Stimulated activated CD8-positive, alpha-beta memory T cell treated with anti-CD3 and anti-CD28 coated beads, Interleukin-7, amount 100 ng/mL, for 4 hours (primary cell): ENCODE measurements around the gene CEMP1.

Experiments used
- DNase-seq, 2 donors: peaks; one replicate each; pipeline ENCODE4 v3.0.0-alpha.2; 2020; ENCODE audit warnings: low read depth in 2 of 2

Gene CEMP1

DNA sequence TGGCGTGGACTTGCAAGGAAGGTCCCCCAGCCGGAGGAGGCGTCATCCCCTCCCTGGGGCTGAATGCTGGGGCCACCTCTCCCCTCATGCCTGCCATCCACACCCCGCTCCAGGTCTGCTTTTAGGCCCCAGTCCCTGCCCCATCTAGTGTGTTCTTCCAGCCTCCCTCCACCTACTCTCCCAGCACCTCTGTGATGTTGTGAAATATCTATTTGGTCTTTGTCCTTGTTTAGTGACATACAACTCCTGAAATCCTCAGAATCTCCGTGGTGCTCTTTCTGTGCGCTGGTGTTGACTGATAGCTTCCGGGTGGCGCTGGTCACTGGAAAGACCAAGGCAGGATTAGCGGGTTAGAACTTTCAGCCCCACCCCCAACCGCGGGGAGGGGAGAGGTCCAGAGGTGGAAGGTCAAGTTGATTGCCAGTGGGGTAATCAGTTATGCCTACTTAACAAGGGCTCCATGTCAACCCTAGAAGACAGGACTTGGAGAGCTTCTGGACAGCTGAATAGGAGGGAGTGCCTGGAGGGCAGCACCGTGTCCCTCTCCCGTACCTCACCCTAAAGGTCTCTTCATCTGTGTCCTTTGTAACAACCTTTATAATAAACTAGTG is 46.2 kb downstream of the CEMP1 start:
- DNase-seq, result no peak

DNA sequence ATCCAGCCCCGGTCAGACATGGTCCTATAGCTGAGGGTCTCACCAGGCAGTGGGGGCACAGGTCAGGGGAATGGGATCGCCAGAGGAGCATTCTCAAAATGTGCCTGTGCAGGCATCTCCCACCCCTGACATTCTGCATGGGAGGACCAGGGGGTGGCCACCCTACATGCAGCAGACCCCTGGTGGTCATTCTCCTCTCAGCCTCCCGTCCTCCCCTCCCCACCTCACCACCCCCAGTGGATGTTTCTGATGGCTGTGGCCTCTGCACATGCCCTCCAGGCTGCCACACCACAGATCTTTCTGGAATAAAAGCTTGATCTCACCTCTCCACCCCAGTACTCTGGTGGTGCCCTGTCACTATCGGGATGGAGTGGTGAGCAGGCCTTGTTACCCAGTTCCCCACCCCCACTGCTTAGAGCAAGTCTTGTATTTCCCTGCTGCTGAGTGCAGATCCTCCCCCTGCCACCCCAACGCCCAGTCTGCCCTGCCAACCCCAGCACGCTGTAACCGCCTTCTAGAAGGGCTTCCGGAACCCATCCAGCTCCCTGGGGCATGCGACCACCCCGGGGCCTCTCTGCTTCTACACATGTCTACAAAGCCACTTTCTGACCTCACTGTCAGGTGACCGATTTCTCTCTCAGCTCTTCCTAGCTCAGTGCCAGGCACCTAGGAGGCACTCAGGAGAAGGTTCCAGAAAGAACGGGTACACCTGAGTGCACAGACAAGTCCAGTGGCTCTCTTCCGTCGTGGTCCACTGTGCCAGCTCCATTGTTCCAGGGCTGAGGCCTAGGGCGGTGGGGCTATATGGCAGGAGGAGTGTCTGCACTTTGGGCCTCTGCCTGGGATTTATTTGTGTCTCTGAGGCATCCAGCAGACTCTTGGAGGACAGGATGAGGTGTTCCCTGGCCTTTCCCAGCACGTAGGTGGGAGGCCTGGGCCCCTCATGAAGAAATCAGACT is 47.0 kb downstream of the CEMP1 start:
- no peak for DNase-seq

DNA sequence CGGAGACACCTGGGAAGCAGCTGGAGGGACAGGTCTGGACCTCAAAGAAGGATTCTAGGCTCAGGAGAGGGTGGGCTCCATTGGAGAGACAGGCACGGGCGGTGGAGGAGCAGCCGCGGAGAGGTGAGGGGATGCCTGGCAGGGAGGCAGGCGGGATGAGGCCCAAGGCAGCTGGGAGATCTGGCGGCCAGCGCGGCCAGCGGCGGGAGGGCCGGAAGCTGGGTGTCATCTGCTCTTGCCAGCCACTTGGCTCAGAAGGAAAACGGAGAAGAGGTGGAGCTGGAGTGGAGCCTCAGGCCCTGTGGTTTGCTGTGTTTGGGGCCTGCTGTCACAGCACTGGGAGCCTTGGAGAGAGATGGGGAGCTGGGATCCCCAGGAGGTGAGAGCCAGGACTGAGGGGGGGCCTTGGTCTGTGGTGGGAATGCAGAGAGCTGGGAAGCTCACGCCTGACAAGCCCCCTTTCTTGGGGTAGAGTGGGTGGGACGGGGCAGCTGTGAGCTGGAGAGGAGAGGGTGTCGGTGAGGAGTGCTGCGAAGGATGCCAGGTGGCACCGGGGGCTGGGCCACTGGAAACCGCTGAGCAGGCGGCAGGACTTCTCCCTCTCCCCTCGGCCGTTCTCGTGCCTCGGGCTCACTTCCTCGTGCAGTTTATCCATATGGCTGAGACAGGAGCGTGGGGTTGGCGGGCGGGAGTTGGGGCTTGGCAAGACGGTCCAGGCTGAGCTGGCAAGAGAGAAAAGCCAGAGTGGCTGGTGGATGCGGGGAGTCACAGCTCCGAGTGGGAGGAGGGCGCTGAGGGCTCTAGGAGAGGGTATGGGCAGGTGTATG is 48.3 kb downstream of the CEMP1 start:
- DNase-seq, result no peak

DNA sequence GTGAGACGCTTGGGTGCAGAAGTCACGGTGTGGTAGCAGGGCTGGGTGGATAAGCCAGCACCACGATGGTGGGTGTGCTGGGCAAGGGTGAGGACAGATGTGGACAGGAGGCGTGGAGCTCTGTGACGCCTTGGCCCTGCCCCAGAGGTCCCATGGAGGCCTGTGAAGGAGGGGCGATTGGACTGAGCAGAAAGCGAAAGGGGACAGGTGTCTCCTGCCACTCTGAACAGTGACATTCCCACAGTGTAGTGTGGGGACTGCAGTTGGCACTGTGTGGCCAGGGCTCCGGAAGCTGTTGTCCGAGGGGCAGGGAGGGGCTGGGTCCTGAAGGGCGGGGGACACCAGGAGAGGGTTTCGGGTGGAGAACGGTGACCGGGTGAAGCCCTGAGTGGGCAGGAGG is 49.0 kb downstream of the CEMP1 start:
- DNase-seq, result no peak

DNA sequence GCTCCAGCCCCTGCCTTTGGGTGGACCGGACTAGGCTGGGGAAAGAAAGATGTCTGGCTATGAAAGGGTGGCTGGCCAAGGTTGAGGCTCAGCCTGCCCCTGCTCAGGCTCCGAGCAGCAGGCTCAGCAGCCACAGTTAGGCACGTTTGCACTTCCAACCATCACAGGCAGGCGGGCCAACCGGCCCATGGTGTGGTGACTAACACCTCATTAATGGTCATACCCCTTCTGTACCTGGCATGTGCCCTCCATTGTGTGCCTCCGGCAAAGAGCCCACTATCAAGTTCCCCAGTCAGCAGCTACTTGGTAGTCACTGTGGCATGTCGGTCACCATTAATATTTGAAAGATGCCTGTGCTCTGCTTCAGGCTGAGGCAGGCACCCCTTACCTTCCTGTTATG is 49.5 kb downstream of the CEMP1 start:
- DNase-seq, result no peak

DNA sequence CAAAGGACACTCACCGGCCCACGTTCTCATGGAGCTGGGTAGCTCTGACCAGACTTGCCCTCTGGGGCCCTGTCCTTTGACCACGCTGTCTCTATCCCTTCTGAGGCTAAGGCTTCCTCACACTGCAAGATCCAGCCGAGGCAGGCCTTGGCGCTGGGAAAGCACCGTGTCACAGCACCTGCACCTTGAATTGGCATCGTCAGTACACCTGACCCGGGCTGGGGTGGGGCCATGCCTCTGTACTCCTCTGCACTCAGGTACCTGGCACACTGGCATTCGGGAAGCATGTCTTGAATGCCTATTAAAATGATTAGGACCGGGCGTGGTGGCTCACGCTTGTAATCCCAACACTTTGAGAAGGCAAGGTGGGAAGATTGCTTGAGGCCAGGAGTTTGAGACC is 50.3 kb downstream of the CEMP1 start:
- DNase-seq, result no peak
